HG02798 (cell line): Measurements from ENCODE around the gene THEM4.
"Not testable (repeated sequence)": the region's sequence is repeated elsewhere in the genome, so short reads cannot be mapped to it uniquely, and the experiment has no call there.

Experiments used
- ATAC-seq: cut with Tn5 transposase; IDR thresholded peaks from one replicate; pipeline ENCODE4 v1.9.1; 2021; ENCODE audit warnings: mild to moderate bottlenecking; ENCODE audit not compliant: unreplicated experiment, poor library complexity

Gene THEM4

GRCh38 chr1:151900804-151901203 lies 8.5 kb downstream of the THEM4 start:
- not testable (repeated sequence) for ATAC-seq

- ATAC-seq = no peak
Observed at GRCh38 chr1:151898519-151898991, 10.8 kb downstream of the THEM4 start.

- ATAC-seq = no peak
Observed at GRCh38 chr1:151897991-151898431, 11.3 kb downstream of the THEM4 start.

GRCh38 chr1:151893176-151893924 lies 16.0 kb downstream of the THEM4 start:
- no peak for ATAC-seq

GRCh38 chr1:151892190-151892589 lies 17.1 kb downstream of the THEM4 start:
- no peak for ATAC-seq

GRCh38 chr1:151891512-151891911 lies 17.8 kb downstream of the THEM4 start:
- ATAC-seq = no peak

- no peak for ATAC-seq
Observed at GRCh38 chr1:151888972-151889570, 20.2 kb downstream of the THEM4 start.

- no peak for ATAC-seq
Observed at GRCh38 chr1:151887028-151887427, 22.3 kb downstream of the THEM4 start.

- no peak for ATAC-seq
Observed at GRCh38 chr1:151885479-151885878, 23.8 kb downstream of the THEM4 start.

- not testable (repeated sequence) for ATAC-seq
Observed at GRCh38 chr1:151884879-151885278, 24.4 kb downstream of the THEM4 start.

GRCh38 chr1:151884445-151884844 lies 24.9 kb downstream of the THEM4 start:
- ATAC-seq = not testable (repeated sequence)

- not testable (repeated sequence) for ATAC-seq
Observed at GRCh38 chr1:151883898-151884297, 25.4 kb downstream of the THEM4 start.

GRCh38 chr1:151882918-151883317 lies 26.4 kb downstream of the THEM4 start:
- not testable (repeated sequence) for ATAC-seq

- no peak for ATAC-seq
Observed at GRCh38 chr1:151882466-151882865, 26.8 kb downstream of the THEM4 start.

GRCh38 chr1:151881479-151881878 lies 27.8 kb downstream of the THEM4 start:
- ATAC-seq = no peak

- ATAC-seq = no peak
Observed at GRCh38 chr1:151875419-151876097, 33.8 kb downstream of the THEM4 start.

- not testable (repeated sequence) for ATAC-seq
Observed at GRCh38 chr1:151872776-151873175, 36.5 kb downstream of the THEM4 start.

GRCh38 chr1:151871284-151872030 lies 37.9 kb downstream of the THEM4 start:
- no peak for ATAC-seq

GRCh38 chr1:151868486-151868885 lies 40.8 kb downstream of the THEM4 start:
- no peak for ATAC-seq

GRCh38 chr1:151867765-151868411 lies 41.4 kb downstream of the THEM4 start:
- no peak for ATAC-seq
